ENCODE measurements around the gene SAP30BP. TPM values are rescaled to one million over a fixed set of nuclear protein-coding genes. Genes with fewer than 3 reads are reported as not detected.

The SAP30BP gene
- total and polyA plus RNA-seq, 2 of the 13 experiments (the other 11 are each of a cell fraction or from before 2014, with no cell fraction given): 67.7 to 99.4 TPM

GRCh38 chr17:75697651-75698291, 30.6 kb downstream of the SAP30BP start (continued):
- no peak for TF ChIP-seq ZBTB40 (IDR thresholded peaks at IDR 0.05)
- no peak for TF ChIP-seq ZBTB40 (CRISPR knock-in tag; IDR thresholded peaks at IDR 0.05)
- TF ChIP-seq ZNF101 (CRISPR knock-in tag; IDR thresholded peaks at IDR 0.05; ENCODE audit: borderline replicate concordance, low read depth): no peak
- TF ChIP-seq, protein P1, sequence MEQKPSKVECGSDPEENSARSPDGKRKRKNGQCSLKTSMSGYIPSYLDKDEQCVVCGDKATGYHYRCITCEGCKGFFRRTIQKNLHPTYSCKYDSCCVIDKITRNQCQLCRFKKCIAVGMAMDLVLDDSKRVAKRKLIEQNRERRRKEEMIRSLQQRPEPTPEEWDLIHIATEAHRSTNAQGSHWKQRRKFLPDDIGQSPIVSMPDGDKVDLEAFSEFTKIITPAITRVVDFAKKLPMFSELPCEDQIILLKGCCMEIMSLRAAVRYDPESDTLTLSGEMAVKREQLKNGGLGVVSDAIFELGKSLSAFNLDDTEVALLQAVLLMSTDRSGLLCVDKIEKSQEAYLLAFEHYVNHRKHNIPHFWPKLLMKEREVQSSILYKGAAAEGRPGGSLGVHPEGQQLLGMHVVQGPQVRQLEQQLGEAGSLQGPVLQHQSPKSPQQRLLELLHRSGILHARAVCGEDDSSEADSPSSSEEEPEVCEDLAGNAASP (CRISPR knock-in tag; IDR thresholded peaks at IDR 0.05; ENCODE audit: borderline replicate concordance): peak; percentile 34; the same call in 1 of the 2 replicates
- TF ChIP-seq ZNF18 (CRISPR knock-in tag; IDR thresholded peaks at IDR 0.05; ENCODE audit: insufficient replicate concordance): no peak
- no peak for TF ChIP-seq FOSL1 (CRISPR knock-in tag; IDR thresholded peaks at IDR 0.05; ENCODE audit: borderline replicate concordance)
- no peak for TF ChIP-seq TSC22D2 (CRISPR knock-in tag; IDR thresholded peaks at IDR 0.05; ENCODE audit: borderline replicate concordance)
- TF ChIP-seq ZNF33B (CRISPR knock-in tag; IDR thresholded peaks at IDR 0.05): no peak
- no peak for TF ChIP-seq MATR3 (CRISPR knock-in tag; IDR thresholded peaks at IDR 0.05)
- TF ChIP-seq HNF4G (IDR thresholded peaks at IDR 0.05; ENCODE audit: borderline replicate concordance, low read depth, low read length): no peak
- TF ChIP-seq HNF4G (CRISPR knock-in tag; IDR thresholded peaks at IDR 0.05; ENCODE audit: borderline replicate concordance, low read depth): no peak
- no peak for TF ChIP-seq ZNF263 (CRISPR knock-in tag; IDR thresholded peaks at IDR 0.05)
- TF ChIP-seq MBD4 (IDR thresholded peaks at IDR 0.05; ENCODE audit: borderline replicate concordance, low read length): no peak
- no peak for TF ChIP-seq HMG20B (CRISPR knock-in tag; conservative IDR thresholded peaks at IDR 0.05)
- no peak for TF ChIP-seq TCF12 (IDR thresholded peaks at IDR 0.05)
- TF ChIP-seq TCF12 (CRISPR knock-in tag; IDR thresholded peaks at IDR 0.05): no peak
- no peak for TF ChIP-seq ONECUT2 (CRISPR knock-in tag; IDR thresholded peaks at IDR 0.05)
- no peak for TF ChIP-seq RFX3 (CRISPR knock-in tag; IDR thresholded peaks at IDR 0.05)
- peak; percentile 34 for TF ChIP-seq TEAD3 (CRISPR knock-in tag; optimal IDR thresholded peaks at IDR 0.05; ENCODE audit: borderline replicate concordance)
- no peak for TF ChIP-seq PTBP1 (IDR thresholded peaks at IDR 0.05; ENCODE audit: low read depth, low read length, poor library complexity, severe bottlenecking)
